NT2/D1 (cell line): ENCODE data around the gene EOLA1.
"Not testable (repeated sequence)": the region's sequence is repeated elsewhere in the genome, so short reads cannot be mapped to it uniquely, and the experiment has no call there.

ENCODE experiments used
- YY1 ChIP-seq: IDR thresholded peaks from 2 replicates; pipeline ENCODE4 v1.6.1; 2011; ENCODE audit not compliant: insufficient read length, insufficient read depth
- ZNF274 ChIP-seq: IDR thresholded peaks from 2 replicates; pipeline ENCODE4 v1.6.1; 2011; ENCODE audit warnings: mild to moderate bottlenecking, low read depth, low read length

GRCh38 chrX:149503446-149503845 is 37.4 kb upstream of the EOLA1 start:
- TF ChIP-seq ZNF274, YY1: not testable (repeated sequence)
